ENCODE measurements around the gene CACTIN. TPM values are rescaled to one million over a fixed set of nuclear protein-coding genes. Genes with fewer than 3 reads are reported as not detected.

CACTIN gene
- total and polyA plus RNA-seq, 2 of the 8 experiments (the other 6 are each of a cell fraction or from before 2014, with no cell fraction given), result 25.8 to 29.9 TPM

DNA sequence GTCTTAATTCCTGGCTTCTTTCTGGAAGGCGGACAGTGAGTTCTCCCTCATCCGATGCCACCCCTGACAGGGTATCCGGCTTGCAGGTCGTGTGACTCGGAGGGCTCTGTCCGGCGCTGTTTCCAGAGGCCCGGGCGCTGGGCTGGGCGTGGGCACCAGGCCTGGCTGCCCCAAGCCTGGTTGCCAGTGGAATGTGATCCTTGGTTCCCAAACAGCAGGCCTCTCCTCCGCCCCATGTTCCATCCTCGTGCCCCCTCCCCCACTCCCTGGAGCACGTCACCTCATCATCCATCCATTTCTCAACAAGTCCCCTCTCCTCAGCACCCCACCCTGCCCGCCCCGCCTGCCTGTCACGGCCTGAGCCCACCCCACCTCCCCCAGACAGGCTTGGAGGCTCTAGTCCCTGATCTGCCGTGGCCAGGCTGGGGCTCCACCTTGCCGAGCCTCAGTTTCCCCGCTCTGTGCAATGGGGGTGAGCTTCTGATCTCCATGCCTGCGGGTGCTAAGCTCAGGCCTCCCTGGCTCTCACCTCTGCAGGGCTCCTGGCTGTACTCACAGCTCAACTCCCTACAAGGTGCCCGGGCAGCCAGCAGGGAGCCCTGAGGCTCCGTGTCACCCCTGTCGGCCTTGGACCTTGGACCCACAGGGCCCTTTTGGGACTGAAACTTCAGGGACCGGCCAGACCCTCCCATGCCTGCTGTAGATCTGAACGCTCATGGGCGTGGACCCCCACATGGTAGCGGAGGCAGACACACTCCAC is 22.2 kb downstream of the CACTIN start (continued):
- TF ChIP-seq SAP30 (IDR thresholded peaks at IDR 0.05; ENCODE audit: insufficient read depth, insufficient replicate concordance, low read length) (no peak), TEAD4 (IDR thresholded peaks at IDR 0.05; ENCODE audit: low read depth, low read length) (no peak), SP4 (IDR thresholded peaks at IDR 0.05; ENCODE audit: low read length) (no peak), SP2 (IDR thresholded peaks at IDR 0.05; ENCODE audit: low read length) (no peak), KDM1A (IDR thresholded peaks at IDR 0.05; ENCODE audit: borderline replicate concordance, low read length) (no peak), FOSL1 (IDR thresholded peaks at IDR 0.05; ENCODE audit: insufficient read depth, low read depth, low read length) (no peak)
